NCI-H1105 (cell line): ENCODE data around the gene LCN2.
"Not testable (repeated sequence)": the region's sequence is repeated elsewhere in the genome, so short reads cannot be mapped to it uniquely, and the experiment has no call there.

ENCODE experiments used
- DNase-seq: peaks from one replicate; lab custom pipeline; 2025; lab: John Stamatoyannopoulos, UW

Gene LCN2

GRCh38 chr9:128128836-128129590 lies 20.2 kb upstream of the LCN2 start:
- DNase-seq: no peak

GRCh38 chr9:128129976-128130590 lies 19.2 kb upstream of the LCN2 start:
- DNase-seq: not testable (repeated sequence)

- not testable (repeated sequence) for DNase-seq
Measured at GRCh38 chr9:128130651-128131050, 18.6 kb upstream of the LCN2 start.

GRCh38 chr9:128131346-128131745 lies 17.9 kb upstream of the LCN2 start:
- not testable (repeated sequence) for DNase-seq

- DNase-seq: not testable (repeated sequence)
Measured at GRCh38 chr9:128132139-128132538, 17.1 kb upstream of the LCN2 start.

GRCh38 chr9:128135561-128135960 lies 13.7 kb upstream of the LCN2 start:
- not testable (repeated sequence) for DNase-seq

GRCh38 chr9:128136816-128137793 lies 12.1 kb upstream of the LCN2 start:
- DNase-seq: no peak

GRCh38 chr9:128138001-128138400 lies 11.3 kb upstream of the LCN2 start:
- no peak for DNase-seq

- no peak for DNase-seq
Measured at GRCh38 chr9:128139621-128140020, 9.6 kb upstream of the LCN2 start.

- no peak for DNase-seq
Measured at GRCh38 chr9:128141604-128142003, 7.6 kb upstream of the LCN2 start.

- no peak for DNase-seq
Measured at GRCh38 chr9:128142061-128142460, 7.2 kb upstream of the LCN2 start.

GRCh38 chr9:128142596-128142995 lies 6.7 kb upstream of the LCN2 start:
- no peak for DNase-seq

GRCh38 chr9:128143525-128144238 lies 5.6 kb upstream of the LCN2 start:
- no peak for DNase-seq

GRCh38 chr9:128144239-128145181 lies 4.7 kb upstream of the LCN2 start:
- no peak for DNase-seq

- DNase-seq: no peak
Measured at GRCh38 chr9:128145536-128145935, 3.7 kb upstream of the LCN2 start.

- no peak for DNase-seq
Measured at GRCh38 chr9:128145951-128146351, 3.3 kb upstream of the LCN2 start.

GRCh38 chr9:128146591-128147120 lies 2.6 kb upstream of the LCN2 start:
- DNase-seq: no peak

GRCh38 chr9:128148509-128149000 lies 698 bp upstream of the LCN2 start:
- DNase-seq: no peak

- DNase-seq: no peak
Measured at GRCh38 chr9:128149951-128150593, 819 bp downstream of the LCN2 start.
